B cell (primary cell): Measurements from ENCODE around the gene THEMIS2. TPM values are rescaled to one million over a fixed set of nuclear protein-coding genes. Genes with fewer than 3 reads are reported as not detected.

Experiments
- ATAC-seq: fragments of 200-7000 bp; cut with Tn5 transposase; one replicate; pipeline ENCODE4 v1.10.0; 2021; ENCODE audit warnings: low read depth, mild to moderate bottlenecking, moderate number of reproducible peaks, moderate library complexity
- CTCF ChIA-PET: fragments of 350-600 bp; sonication (Branson Sonifier 250); formaldehyde crosslinking; loops from one replicate; lab custom pipeline; 2021; ENCODE audit warnings: antibody characterized with exemption, inconsistent platforms; lab: Charles Lee
- POLR2A ChIA-PET: fragments of 350-600 bp; sonication (Branson Sonifier 250); formaldehyde crosslinking; loops from one replicate; lab custom pipeline; 2021; ENCODE audit warnings: antibody characterized with exemption; lab: Charles Lee
- DNase-seq: peaks from one replicate; pipeline ENCODE4 v3.0.0; 2013
- H2AFZ ChIP-seq: 2 replicates; pipeline ENCODE4 v1.6.1; 2012; ENCODE audit warnings: mild to moderate bottlenecking, low read depth, low read length; ENCODE audit not compliant: insufficient read depth, poor library complexity, severe bottlenecking
- H3K27ac ChIP-seq, 2 donors: 1 replicate in 1 of 2; 2 replicates in 1 of 2; pipeline ENCODE4 v1.5.1; 2012 to 2013; ENCODE audit warnings: low read length in 2 of 2, mild to moderate bottlenecking in 2 of 2, moderate library complexity in 1 of 2
- H3K27me3 ChIP-seq, 4 experiments: fragments of 200-600 bp in 1 of 4; sonication (generic) in 1 of 4; replicated peaks in 1 of 4; 1 replicate in 2 of 4; 2 replicates in 2 of 4; pipeline versions ENCODE4 v1.6.1 to v1.7.0; 2013 to 2016; ENCODE audit warnings: low read length in 3 of 4, mild to moderate bottlenecking in 2 of 4, mixed read lengths in 1 of 4, moderate library complexity in 1 of 4; ENCODE audit not compliant: insufficient read depth in 4 of 4, control insufficient read depth in 3 of 4; ENCODE audit errors: control extremely low read depth in 1 of 4
- H3K36me3 ChIP-seq, 2 experiments: replicated peaks in 1 of 2; 1 replicate in 1 of 2; 2 replicates in 1 of 2; pipeline versions ENCODE4 v1.6.1 to v1.7.1; 2013; ENCODE audit warnings: low read length in 1 of 2; ENCODE audit not compliant: insufficient read depth in 2 of 2, control insufficient read depth in 1 of 2; ENCODE audit errors: control extremely low read depth in 1 of 2, extremely low read depth in 1 of 2
- H3K4me1 ChIP-seq, 2 donors: fragments of 200-600 bp in 1 of 2; sonication (generic) in 1 of 2; 1 replicate in 1 of 2; 2 replicates in 1 of 2; pipeline versions ENCODE4 v1.5.1 to v1.6.1; 2013 to 2017; ENCODE audit warnings: low read length in 2 of 2; ENCODE audit not compliant: control insufficient read depth in 2 of 2, insufficient read depth in 2 of 2
- H3K4me2 ChIP-seq: replicated peaks from 2 replicates; pipeline ENCODE3; 2012; ENCODE audit warnings: mild to moderate bottlenecking, low read depth, low read length; ENCODE audit not compliant: poor library complexity, severe bottlenecking
- H3K4me3 ChIP-seq, 5 experiments: fragments of 200-600 bp in 1 of 5; sonication (generic) in 1 of 5; 1 replicate in 3 of 5; 2 replicates in 2 of 5; pipeline versions ENCODE4 v1.5.1 to v1.7.0; 2011 to 2016; ENCODE audit warnings: low read length in 4 of 5, mild to moderate bottlenecking in 4 of 5, low read depth in 2 of 5, control low read depth in 1 of 5, moderate library complexity in 1 of 5; ENCODE audit not compliant: insufficient read depth in 1 of 5; ENCODE audit errors: control extremely low read depth in 1 of 5, extremely low read depth in 1 of 5
- H3K79me2 ChIP-seq: fragments of 200-600 bp; sonication (generic); one replicate; pipeline ENCODE4 v1.6.0; 2016; ENCODE audit warnings: low read length; ENCODE audit not compliant: control insufficient read depth, insufficient read depth
- H3K9ac ChIP-seq: fragments of 200-600 bp; sonication (generic); 2 replicates; pipeline ENCODE4 v1.6.1; 2017; ENCODE audit warnings: mild to moderate bottlenecking, low read length, moderate library complexity
- H3K9me3 ChIP-seq, 3 donors: one replicate each; pipeline versions ENCODE4 v1.6.1 to v1.7.1; 2013; ENCODE audit warnings: low read length in 2 of 3; ENCODE audit not compliant: control insufficient read depth in 2 of 3, insufficient read depth in 1 of 3; ENCODE audit errors: control extremely low read depth in 1 of 3
- H4K20me1 ChIP-seq: 2 replicates; pipeline ENCODE4 v1.6.0; 2012; ENCODE audit warnings: mild to moderate bottlenecking, low read length; ENCODE audit not compliant: insufficient read depth, control insufficient read depth, poor library complexity, severe bottlenecking
- H3K27ac Mint-ChIP-seq: one replicate; pipeline ENCODE4 v1.8.0; 2021; ENCODE audit warnings: mixed read lengths
- H3K27me3 Mint-ChIP-seq: one replicate; pipeline ENCODE4 v1.8.0; 2021; ENCODE audit warnings: mixed read lengths
- H3K4me1 Mint-ChIP-seq: one replicate; pipeline ENCODE4 v1.8.0; 2021; ENCODE audit warnings: mixed read lengths
- H3K4me3 Mint-ChIP-seq: one replicate; pipeline ENCODE4 v1.8.0; 2021; ENCODE audit warnings: mixed read lengths
- H3K9me3 Mint-ChIP-seq: one replicate; pipeline ENCODE4 v1.8.0; 2022; ENCODE audit warnings: mixed read lengths; ENCODE audit not compliant: insufficient read depth
- CTCF ChIP-seq: fragments of 200-600 bp; IDR thresholded peaks from one replicate; pipeline ENCODE4 v1.8.0; 2022; ENCODE audit warnings: antibody characterized with exemption, mild to moderate bottlenecking
- EZH2 ChIP-seq: IDR thresholded peaks from 2 replicates; pipeline ENCODE4 v1.6.1; 2012; ENCODE audit warnings: borderline replicate concordance, low read depth, mild to moderate bottlenecking, moderate library complexity, low read length; ENCODE audit not compliant: insufficient read depth, poor library complexity, severe bottlenecking
- WGBS: methylation state at CpG from one replicate; pipeline ENCODE4 v1.1.5; 2013; ENCODE audit warnings: missing lambda C conversion rate; ENCODE audit not compliant: insufficient coverage; 5-methylcytosine and 5-hydroxymethylcytosine counted together
- intact Hi-C: fragments of 100-400 bp; cut with micrococcal nuclease; formaldehyde crosslinking; loops from one replicate; pipeline ENCODE4 v1.10.0; 2022
- polyA plus RNA-seq: library from polyadenylated mRNA; depleted of rRNA; stranded (reverse); fragments of >200 nt; gene quantifications from 2 replicates; pipeline ENCODE4 v1.2.3, GENCODE V29; 2012
- total RNA-seq, 2 donors: library from RNA; stranded (reverse); fragments of 120-200 nt in 1 of 2; gene quantifications; 1 replicate in 1 of 2; 2 replicates in 1 of 2; pipeline versions ENCODE4 v1.2.3 to v1.2.4, GENCODE V29; 2013 to 2022

The THEMIS2 gene
- total and polyA plus RNA-seq, 2 donors (not counting 1 experiment from before 2014, with no cell fraction given): 72.0 to 230 TPM

- Histone ChIP-seq H3K36me3 (peaks cover 0 to 15% of the 10 kb centered on the region in 2 experiments), H3K9me3 (no peaks in the 10 kb centered on the region), H4K20me1 (no peaks in the 10 kb centered on the region), H3K27me3 (no peaks in the 10 kb centered on the region), H3K4me3 (peak overlapping the region; percentile 77 to 96 (median 81)), H3K4me2 (peak overlapping the region; percentile 95), H3K4me1 (peaks cover 48 to 75% of the 10 kb centered on the region in 2 donors), H3K79me2 (peaks cover 20% of the 10 kb centered on the region), H2AFZ (peak overlapping the region; percentile 92), H3K9ac (peak overlapping the region; percentile 89), H3K27ac (peak overlapping the region; percentile 48 to 72)
- Mint-ChIP-seq H3K9me3 (no peaks in the 10 kb centered on the region), H3K27ac (peak overlapping the region; percentile 81), H3K4me3 (peak overlapping the region; percentile 92), H3K4me1 (peaks cover 44% of the 10 kb centered on the region), H3K27me3 (no peaks in the 10 kb centered on the region)
- no peak for TF ChIP-seq CTCF
- TF ChIP-seq EZH2: no peak
- ATAC-seq: peak; percentile 9
- ChIA-PET POLR2A (interaction anchor here (0.6 to 3.6 kb wide), 2 partner anchors 18 to 355 kb away, joined by 4 to 22 read pairs; no protein-coding TSS in a partner anchor), CTCF (no interaction called here)
- 2% methylated on average over 38 of the region's 38 CpGs for WGBS
- intact Hi-C loops: loop anchor here (1.0 kb wide), 2 partner anchors 10 to 15 kb away; no protein-coding TSS in a partner anchor
- DNase-seq: peak; percentile 54
Measured at GRCh38 chr1:27872802-27873551, 633 bp downstream of the THEMIS2 start.
